Tibial nerve (tissue), 4 donors: ENCODE results near the gene ARMH3. TPM values are rescaled to one million over a fixed set of nuclear protein-coding genes. Genes with fewer than 3 reads are reported as not detected.
A peak's percentile ranks its signal among the peaks of the same experiment; 100 is the strongest.

Source experiments
- DNase-seq, 2 donors: peaks; one replicate each; pipeline ENCODE4 v3.0.0-alpha.2; 2019; ENCODE audit warnings: low spot score in 2 of 2
- H3K27ac ChIP-seq, 4 donors: fragments of 200-600 bp; sonication (generic) in 3 of 4; one replicate each; pipeline ENCODE4 v1.5.1; 2017 to 2019; ENCODE audit warnings: mild to moderate bottlenecking in 1 of 4
- H3K27me3 ChIP-seq, 2 donors: fragments of 200-600 bp; sonication (generic) in 1 of 2; one replicate each; pipeline versions ENCODE4 v1.5.1 to v1.6.0; 2017 to 2019
- H3K36me3 ChIP-seq, 3 donors: fragments of 200-600 bp; sonication (generic); one replicate each; pipeline ENCODE4 v1.5.1; 2018 to 2019
- H3K4me1 ChIP-seq, 4 donors: fragments of 200-600 bp; sonication (generic) in 3 of 4; one replicate each; pipeline ENCODE4 v1.5.1; 2017 to 2019
- H3K4me3 ChIP-seq, 4 donors: fragments of 200-600 bp; sonication (generic) in 3 of 4; one replicate each; pipeline ENCODE4 v1.5.1; 2017 to 2019; ENCODE audit warnings: mild to moderate bottlenecking in 1 of 4, moderate library complexity in 1 of 4
- H3K9me3 ChIP-seq, 4 donors: fragments of 200-600 bp; sonication (generic) in 3 of 4; one replicate each; pipeline ENCODE4 v1.5.1; 2017 to 2019
- CTCF ChIP-seq, 5 experiments: fragments of 200-600 bp in 3 of 5; fragments of 450-650 bp in 2 of 5; sonication (generic) in 3 of 5; IDR thresholded peaks; one replicate each; pipeline ENCODE4 v1.5.1; 2016 to 2019; ENCODE audit warnings: antibody characterized with exemption in 5 of 5, mild to moderate bottlenecking in 3 of 5, moderate library complexity in 2 of 5
- EP300 ChIP-seq, 2 donors: sonication (generic); formaldehyde crosslinking; IDR thresholded peaks; one replicate each; pipeline ENCODE4 v1.6.1; 2017; ENCODE audit warnings: antibody characterized with exemption in 2 of 2, mild to moderate bottlenecking in 1 of 2
- POLR2A ChIP-seq, 2 donors: fragments of 450-650 bp; IDR thresholded peaks; one replicate each; pipeline ENCODE4 v1.6.1; 2017; ENCODE audit warnings: antibody characterized with exemption in 2 of 2, mild to moderate bottlenecking in 2 of 2, moderate library complexity in 2 of 2
- WGBS, 2 donors: methylation state at CpG; one replicate each; pipeline ENCODE4 v1.1.5; 2018; 5-methylcytosine and 5-hydroxymethylcytosine counted together
- total RNA-seq, 4 donors: library from RNA; depleted of rRNA; stranded (reverse); fragments of >200 nt; gene quantifications; one replicate each; pipeline ENCODE4 v1.1.0, GENCODE V29; 2016

The ARMH3 gene
- total RNA-seq, 4 donors from 2014 or later, result 16.9 to 19.5 (median 18.5) TPM

- Histone ChIP-seq H3K36me3 (peaks cover 0 to 5% (median 0%) of the 10 kb centered on the region in 3 donors), H3K9me3 (no peaks in the 10 kb centered on the region), H3K4me3 (peak overlapping the region in 3 of 4 donors; percentile 40 to 50 (median 40)), H3K27me3 (no peaks in the 10 kb centered on the region), H3K4me1 (peaks cover 0 to 59% (median 22%) of the 10 kb centered on the region in 4 donors), H3K27ac (peak overlapping the region in 2 of 4 donors; percentile 55 to 70)
- 1 to 4% methylated on average over 18 of the region's 19 CpGs for WGBS, 2 donors
- TF ChIP-seq EP300 (IDR thresholded peaks at IDR 0.05), result no peak
- no peak for TF ChIP-seq CTCF (IDR thresholded peaks at IDR 0.05)
- TF ChIP-seq POLR2A (IDR thresholded peaks at IDR 0.05), result no peak
- DNase-seq, result no peak
These were observed 215.8 kb downstream of the ARMH3 start for GRCh38 chr10:101840102-101840684.

- Histone ChIP-seq H3K4me1 (peaks cover 0 to 55% (median 22%) of the 10 kb centered on the region in 4 donors), H3K27me3 (no peaks in the 10 kb centered on the region), H3K4me3 (peak overlapping the region in 3 of 4 donors; percentile 40 to 50 (median 40)), H3K9me3 (no peaks in the 10 kb centered on the region), H3K27ac (peak overlapping the region in 2 of 4 donors; percentile 55 to 70), H3K36me3 (no peaks in the 10 kb centered on the region)
- TF ChIP-seq EP300 (IDR thresholded peaks at IDR 0.05) (no peak), POLR2A (IDR thresholded peaks at IDR 0.05) (no peak), CTCF (IDR thresholded peaks at IDR 0.05) (no peak)
- no peak for DNase-seq
- WGBS, 2 donors, result 13 to 31% methylated on average over 14 to 20 of the region's 36 CpGs
These were observed 216.4 kb downstream of the ARMH3 start for GRCh38 chr10:101839416-101840063.

- WGBS, 2 donors, result 100% methylated on average over 1 of the region's 1 CpG
- no peaks in the 10 kb centered on the region for H3K36me3 ChIP-seq
- TF ChIP-seq CTCF (IDR thresholded peaks at IDR 0.05) (no peak), EP300 (IDR thresholded peaks at IDR 0.05) (no peak), POLR2A (IDR thresholded peaks at IDR 0.05) (no peak)
- no peak overlapping the region for H3K4me3 ChIP-seq
- H3K27me3 ChIP-seq, result no peaks in the 10 kb centered on the region
- DNase-seq, result no peak
- H3K27ac ChIP-seq, result peak overlapping the region in 1 of 4 donors; percentile 70
- no peaks in the 10 kb centered on the region for H3K9me3 ChIP-seq
- H3K4me1 ChIP-seq, result peaks cover 0 to 53% (median 22%) of the 10 kb centered on the region in 4 donors
These were observed 217.0 kb downstream of the ARMH3 start for GRCh38 chr10:101839002-101839401.

GRCh38 chr10:101838416-101838970 lies 217.5 kb downstream of the ARMH3 start:
- H3K27ac ChIP-seq, result no peak overlapping the region
- no peak overlapping the region for H3K4me3 ChIP-seq
- H3K9me3 ChIP-seq, result no peaks in the 10 kb centered on the region
- H3K4me1 ChIP-seq, result peaks cover 0 to 48% (median 22%) of the 10 kb centered on the region in 4 donors
- WGBS, 2 donors, result 78 to 88% methylated on average over 5 to 6 of the region's 6 CpGs
- DNase-seq, result no peak
- H3K36me3 ChIP-seq, result no peaks in the 10 kb centered on the region
- no peak for TF ChIP-seq POLR2A (IDR thresholded peaks at IDR 0.05)
- TF ChIP-seq CTCF (IDR thresholded peaks at IDR 0.05), result no peak
- no peak for TF ChIP-seq EP300 (IDR thresholded peaks at IDR 0.05)
- no peaks in the 10 kb centered on the region for H3K27me3 ChIP-seq

GRCh38 chr10:101837748-101838147 lies 218.2 kb downstream of the ARMH3 start:
- Histone ChIP-seq H3K4me3 (no peak overlapping the region), H3K27ac (no peak overlapping the region), H3K27me3 (no peaks in the 10 kb centered on the region), H3K9me3 (no peaks in the 10 kb centered on the region), H3K36me3 (no peaks in the 10 kb centered on the region), H3K4me1 (peaks cover 0 to 46% (median 22%) of the 10 kb centered on the region in 4 donors)
- DNase-seq, result no peak
- TF ChIP-seq EP300 (IDR thresholded peaks at IDR 0.05) (no peak), CTCF (IDR thresholded peaks at IDR 0.05) (no peak), POLR2A (IDR thresholded peaks at IDR 0.05) (no peak)
- 59 to 69% methylated on average over 2 of the region's 2 CpGs for WGBS, 2 donors
